ENCODE measurements around the gene FICD. TPM values are rescaled to one million over a fixed set of nuclear protein-coding genes. Genes with fewer than 3 reads are reported as not detected.

Gene FICD
- total and polyA plus RNA-seq, 2 donors (not counting 1 experiment from before 2014, with no cell fraction given): 1.2 to 9.1 TPM

DNA sequence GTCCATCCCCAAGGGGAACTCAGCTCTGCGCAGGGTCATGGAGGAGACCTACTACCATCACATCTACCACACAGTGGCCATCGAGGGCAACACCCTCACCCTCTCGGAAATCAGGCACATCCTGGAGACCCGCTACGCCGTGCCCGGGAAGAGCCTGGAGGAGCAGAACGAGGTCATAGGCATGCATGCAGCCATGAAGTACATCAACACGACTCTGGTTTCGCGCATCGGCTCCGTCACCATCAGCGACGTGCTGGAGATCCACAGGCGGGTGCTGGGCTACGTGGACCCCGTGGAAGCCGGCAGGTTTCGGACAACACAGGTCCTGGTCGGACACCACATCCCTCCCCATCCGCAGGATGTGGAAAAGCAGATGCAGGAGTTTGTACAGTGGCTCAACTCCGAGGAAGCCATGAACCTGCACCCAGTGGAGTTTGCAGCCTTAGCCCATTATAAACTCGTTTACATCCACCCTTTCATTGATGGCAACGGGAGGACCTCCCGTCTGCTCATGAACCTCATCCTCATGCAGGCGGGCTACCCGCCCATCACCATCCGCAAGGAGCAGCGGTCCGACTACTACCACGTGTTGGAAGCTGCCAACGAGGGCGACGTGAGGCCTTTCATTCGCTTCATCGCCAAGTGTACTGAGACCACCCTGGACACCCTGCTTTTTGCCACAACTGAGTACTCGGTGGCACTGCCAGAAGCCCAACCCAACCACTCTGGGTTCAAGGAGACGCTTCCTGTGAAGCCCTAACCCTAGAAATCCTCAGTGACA lies 3.8 kb downstream of the FICD start:
- ChIA-PET CTCF (interaction anchor here (0.7 to 1.1 kb wide), 3 partner anchors 98 to 432 kb away, joined by 3 to 5 read pairs (median 3); no protein-coding TSS in a partner anchor), POLR2A (interaction anchor here (0.7 kb wide), 1 partner anchor 101 kb away, joined by 5 read pairs; no protein-coding TSS in a partner anchor)
- no peak overlapping the region for H3K4me3 Mint-ChIP-seq
- H3K9me3 Mint-ChIP-seq (ENCODE audit: insufficient read depth): no peaks in the 10 kb centered on the region
- Histone ChIP-seq H3K36me3 (replicated peaks in 1 of 2; ENCODE audit: control extremely low read depth in 1 of 2, control insufficient read depth in 1 of 2, extremely low read depth in 1 of 2, insufficient read depth in 2 of 2, low read length in 1 of 2) (peaks cover 1 to 58% of the 10 kb centered on the region in 2 experiments), H3K4me2 (replicated peaks; ENCODE audit: low read depth, low read length, poor library complexity, severe bottlenecking) (no peak overlapping the region), H3K9me3 (ENCODE audit: control extremely low read depth in 1 of 3, control insufficient read depth in 2 of 3, insufficient read depth in 1 of 3, low read length in 2 of 3) (no peaks in the 10 kb centered on the region), H3K9ac (ENCODE audit: low read length) (no peak overlapping the region), H3K4me1 (ENCODE audit: control insufficient read depth in 2 of 2, insufficient read depth in 2 of 2, low read length in 2 of 2) (peaks cover 6 to 17% of the 10 kb centered on the region in 2 donors), H3K27ac (ENCODE audit: low read length in 2 of 2) (no peak overlapping the region), H4K20me1 (ENCODE audit: control insufficient read depth, insufficient read depth, low read length, poor library complexity, severe bottlenecking) (no peaks in the 10 kb centered on the region), H3K4me3 (ENCODE audit: control extremely low read depth in 1 of 5, extremely low read depth in 1 of 5, insufficient read depth in 1 of 5, low read depth in 2 of 5, low read length in 4 of 5) (no peak overlapping the region), H3K27me3 (replicated peaks in 1 of 4; ENCODE audit: control extremely low read depth in 1 of 4, control insufficient read depth in 3 of 4, insufficient read depth in 4 of 4, low read length in 3 of 4) (no peaks in the 10 kb centered on the region), H2AFZ (ENCODE audit: insufficient read depth, low read depth, low read length, poor library complexity, severe bottlenecking) (no peak overlapping the region), H3K79me2 (ENCODE audit: control insufficient read depth, insufficient read depth, low read length) (peaks cover 8% of the 10 kb centered on the region)
- intact Hi-C loops (cut with micrococcal nuclease): loop anchor here (5.0 kb wide), 1 partner anchor 283 kb away; no protein-coding TSS in a partner anchor
- H3K4me1 Mint-ChIP-seq: peaks cover 17% of the 10 kb centered on the region
- H3K27ac Mint-ChIP-seq: no peak overlapping the region
- DNase-seq (no peak), ATAC-seq (ENCODE audit: low read depth) (no peak)
- no peak for TF ChIP-seq EZH2 (IDR thresholded peaks at IDR 0.05; ENCODE audit: borderline replicate concordance, insufficient read depth, low read depth, low read length, poor library complexity, severe bottlenecking)
- TF ChIP-seq, protein P1, sequence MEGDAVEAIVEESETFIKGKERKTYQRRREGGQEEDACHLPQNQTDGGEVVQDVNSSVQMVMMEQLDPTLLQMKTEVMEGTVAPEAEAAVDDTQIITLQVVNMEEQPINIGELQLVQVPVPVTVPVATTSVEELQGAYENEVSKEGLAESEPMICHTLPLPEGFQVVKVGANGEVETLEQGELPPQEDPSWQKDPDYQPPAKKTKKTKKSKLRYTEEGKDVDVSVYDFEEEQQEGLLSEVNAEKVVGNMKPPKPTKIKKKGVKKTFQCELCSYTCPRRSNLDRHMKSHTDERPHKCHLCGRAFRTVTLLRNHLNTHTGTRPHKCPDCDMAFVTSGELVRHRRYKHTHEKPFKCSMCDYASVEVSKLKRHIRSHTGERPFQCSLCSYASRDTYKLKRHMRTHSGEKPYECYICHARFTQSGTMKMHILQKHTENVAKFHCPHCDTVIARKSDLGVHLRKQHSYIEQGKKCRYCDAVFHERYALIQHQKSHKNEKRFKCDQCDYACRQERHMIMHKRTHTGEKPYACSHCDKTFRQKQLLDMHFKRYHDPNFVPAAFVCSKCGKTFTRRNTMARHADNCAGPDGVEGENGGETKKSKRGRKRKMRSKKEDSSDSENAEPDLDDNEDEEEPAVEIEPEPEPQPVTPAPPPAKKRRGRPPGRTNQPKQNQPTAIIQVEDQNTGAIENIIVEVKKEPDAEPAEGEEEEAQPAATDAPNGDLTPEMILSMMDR (IDR thresholded peaks at IDR 0.05): no peak
- no peaks in the 10 kb centered on the region for H3K27me3 Mint-ChIP-seq
- 99% methylated on average over 36 of the region's 39 CpGs for WGBS (ENCODE audit: insufficient coverage)

DNA sequence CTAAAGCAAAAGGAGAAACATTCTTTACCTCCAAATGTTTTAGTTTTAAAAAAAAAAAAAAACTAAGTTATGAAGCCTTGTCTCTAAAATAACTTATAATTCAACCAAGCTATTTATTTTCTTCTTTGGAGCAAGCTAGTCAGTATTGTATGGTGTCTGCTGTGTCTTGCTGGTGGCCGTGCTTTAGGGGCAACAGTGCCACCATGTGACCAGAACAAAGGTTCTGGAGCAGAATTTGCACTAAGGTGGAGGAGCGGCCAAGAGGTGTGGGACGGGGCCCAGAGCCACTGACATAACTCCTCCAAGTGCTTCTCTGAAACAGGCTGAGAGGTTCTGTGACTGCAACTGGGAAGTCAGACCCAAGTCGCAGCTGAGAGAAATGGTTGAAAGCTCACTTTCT lies 4.5 kb downstream of the FICD start:
- intact Hi-C loops (cut with micrococcal nuclease): loop anchor here (5.0 kb wide), 1 partner anchor 283 kb away; no protein-coding TSS in a partner anchor
- H3K27me3 ChIP-seq (replicated peaks in 1 of 4; ENCODE audit: control extremely low read depth in 1 of 4, control insufficient read depth in 3 of 4, insufficient read depth in 4 of 4, low read length in 3 of 4): no peaks in the 10 kb centered on the region
- H4K20me1 ChIP-seq (ENCODE audit: control insufficient read depth, insufficient read depth, low read length, poor library complexity, severe bottlenecking): no peaks in the 10 kb centered on the region
- H3K4me2 ChIP-seq (replicated peaks; ENCODE audit: low read depth, low read length, poor library complexity, severe bottlenecking): no peak overlapping the region
- H3K9ac ChIP-seq (ENCODE audit: low read length): no peak overlapping the region
- POLR2A ChIA-PET: interaction anchor here (0.7 kb wide), 1 partner anchor 101 kb away, joined by 5 read pairs; no protein-coding TSS in a partner anchor
- H3K9me3 ChIP-seq (ENCODE audit: control extremely low read depth in 1 of 3, control insufficient read depth in 2 of 3, insufficient read depth in 1 of 3, low read length in 2 of 3): no peaks in the 10 kb centered on the region
- H3K4me3 Mint-ChIP-seq: no peak overlapping the region
- DNase-seq (peak; percentile 33), ATAC-seq (ENCODE audit: low read depth) (no peak)
- H3K4me3 ChIP-seq (ENCODE audit: control extremely low read depth in 1 of 5, extremely low read depth in 1 of 5, insufficient read depth in 1 of 5, low read depth in 2 of 5, low read length in 4 of 5): no peak overlapping the region
- no peaks in the 10 kb centered on the region for H3K9me3 Mint-ChIP-seq (ENCODE audit: insufficient read depth)
- peaks cover 3 to 64% of the 10 kb centered on the region in 2 experiments for H3K36me3 ChIP-seq (replicated peaks in 1 of 2; ENCODE audit: control extremely low read depth in 1 of 2, control insufficient read depth in 1 of 2, extremely low read depth in 1 of 2, insufficient read depth in 2 of 2, low read length in 1 of 2)
- peaks cover 17% of the 10 kb centered on the region for H3K4me1 Mint-ChIP-seq
- no peak overlapping the region for H3K27ac ChIP-seq (ENCODE audit: low read length in 2 of 2)
- CTCF ChIA-PET: interaction anchor here (0.6 to 1.1 kb wide), 7 partner anchors 21 to 868 kb away, joined by 3 to 5 read pairs (median 3); no protein-coding TSS in a partner anchor
- H3K79me2 ChIP-seq (ENCODE audit: control insufficient read depth, insufficient read depth, low read length): peaks cover 8% of the 10 kb centered on the region
- no peaks in the 10 kb centered on the region for H3K27me3 Mint-ChIP-seq
- TF ChIP-seq, protein P1 (IDR thresholded peaks at IDR 0.05): peak; percentile 6
- TF ChIP-seq EZH2 (IDR thresholded peaks at IDR 0.05; ENCODE audit: borderline replicate concordance, insufficient read depth, low read depth, low read length, poor library complexity, severe bottlenecking): no peak
- WGBS (ENCODE audit: insufficient coverage): 73% methylated on average over 3 of the region's 4 CpGs
- peak overlapping the region; percentile 53 for H3K27ac Mint-ChIP-seq
- H2AFZ ChIP-seq (ENCODE audit: insufficient read depth, low read depth, low read length, poor library complexity, severe bottlenecking): no peak overlapping the region
- peaks cover 6 to 14% of the 10 kb centered on the region in 2 donors for H3K4me1 ChIP-seq (ENCODE audit: control insufficient read depth in 2 of 2, insufficient read depth in 2 of 2, low read length in 2 of 2)
